8988T (cell line): Measurements from ENCODE around the gene SIPA1L3.
"Not testable (repeated sequence)": the region's sequence is repeated elsewhere in the genome, so short reads cannot be mapped to it uniquely, and the experiment has no call there.

Experiments
- DNase-seq: peaks from one replicate; pipeline ENCODE4 v3.0.0; 2011

SIPA1L3 gene

GRCh38 chr19:37906869-37907734, at the start of gene SIPA1L3:
Gene SIPA1L3 (plus strand): TSS chr19:37907208. CDS start chr19:38081566, 174,358 bp downstream.
- peak; percentile 97 for DNase-seq

GRCh38 chr19:37864501-37864900, 42.5 kb upstream of the SIPA1L3 start:
- DNase-seq = no peak

- DNase-seq = not testable (repeated sequence)
Observed at GRCh38 chr19:37865930-37866329, 41.1 kb upstream of the SIPA1L3 start.

GRCh38 chr19:37867831-37868230, 39.2 kb upstream of the SIPA1L3 start:
- no peak for DNase-seq

- DNase-seq = no peak
Observed at GRCh38 chr19:37869766-37870340, 37.2 kb upstream of the SIPA1L3 start.

GRCh38 chr19:37872383-37872782, 34.6 kb upstream of the SIPA1L3 start:
- DNase-seq = no peak

- DNase-seq = no peak
Observed at GRCh38 chr19:37874784-37875183, 32.2 kb upstream of the SIPA1L3 start.

- DNase-seq = no peak
Observed at GRCh38 chr19:37876032-37876431, 31.0 kb upstream of the SIPA1L3 start.

- no peak for DNase-seq
Observed at GRCh38 chr19:37877147-37877546, 29.9 kb upstream of the SIPA1L3 start.

GRCh38 chr19:37885392-37885791, 21.6 kb upstream of the SIPA1L3 start:
- DNase-seq = no peak

- DNase-seq = no peak
Observed at GRCh38 chr19:37886571-37886970, 20.4 kb upstream of the SIPA1L3 start.

GRCh38 chr19:37893845-37894575, 13.0 kb upstream of the SIPA1L3 start:
- no peak for DNase-seq

- no peak for DNase-seq
Observed at GRCh38 chr19:37896180-37896579, 10.8 kb upstream of the SIPA1L3 start.

GRCh38 chr19:37899453-37899852, 7.6 kb upstream of the SIPA1L3 start:
- no peak for DNase-seq

GRCh38 chr19:37899966-37900365, 7.0 kb upstream of the SIPA1L3 start:
- DNase-seq = no peak

GRCh38 chr19:37902668-37903067, 4.3 kb upstream of the SIPA1L3 start:
- peak; percentile 93 for DNase-seq

GRCh38 chr19:37903096-37903495, 3.9 kb upstream of the SIPA1L3 start:
- no peak for DNase-seq

GRCh38 chr19:37905946-37906868, 801 bp upstream of the SIPA1L3 start, which contains the start of gene WDR87:
Gene WDR87 (minus strand): TSS chr19:37906594. CDS start chr19:37898239, 8,355 bp downstream.
- peak; percentile 83 for DNase-seq

GRCh38 chr19:37907735-37908455, 887 bp downstream of the SIPA1L3 start:
- DNase-seq = no peak

- DNase-seq = no peak
Observed at GRCh38 chr19:37909661-37910199, 2.7 kb downstream of the SIPA1L3 start.

- DNase-seq = no peak
Observed at GRCh38 chr19:37914908-37915307, 7.9 kb downstream of the SIPA1L3 start.
